GM12875 (cell line): Measurements from ENCODE around the gene KRT34.
"Not testable (repeated sequence)": the region's sequence is repeated elsewhere in the genome, so short reads cannot be mapped to it uniquely, and the experiment has no call there.

Experiments
- H3K4me3 ChIP-seq: one replicate; pipeline ENCODE4 v1.5.1; 2011; ENCODE audit warnings: low read depth, low read length, control low read depth
- TF ChIP-seq, protein P1 (sequence below): IDR thresholded peaks from 2 replicates; pipeline ENCODE4 v1.5.1; 2011; ENCODE audit warnings: low read depth, mild to moderate bottlenecking, control low read depth, inconsistent platforms, low read length, moderate library complexity, borderline replicate concordance; ENCODE audit not compliant: insufficient read depth

The KRT34 gene

DNA sequence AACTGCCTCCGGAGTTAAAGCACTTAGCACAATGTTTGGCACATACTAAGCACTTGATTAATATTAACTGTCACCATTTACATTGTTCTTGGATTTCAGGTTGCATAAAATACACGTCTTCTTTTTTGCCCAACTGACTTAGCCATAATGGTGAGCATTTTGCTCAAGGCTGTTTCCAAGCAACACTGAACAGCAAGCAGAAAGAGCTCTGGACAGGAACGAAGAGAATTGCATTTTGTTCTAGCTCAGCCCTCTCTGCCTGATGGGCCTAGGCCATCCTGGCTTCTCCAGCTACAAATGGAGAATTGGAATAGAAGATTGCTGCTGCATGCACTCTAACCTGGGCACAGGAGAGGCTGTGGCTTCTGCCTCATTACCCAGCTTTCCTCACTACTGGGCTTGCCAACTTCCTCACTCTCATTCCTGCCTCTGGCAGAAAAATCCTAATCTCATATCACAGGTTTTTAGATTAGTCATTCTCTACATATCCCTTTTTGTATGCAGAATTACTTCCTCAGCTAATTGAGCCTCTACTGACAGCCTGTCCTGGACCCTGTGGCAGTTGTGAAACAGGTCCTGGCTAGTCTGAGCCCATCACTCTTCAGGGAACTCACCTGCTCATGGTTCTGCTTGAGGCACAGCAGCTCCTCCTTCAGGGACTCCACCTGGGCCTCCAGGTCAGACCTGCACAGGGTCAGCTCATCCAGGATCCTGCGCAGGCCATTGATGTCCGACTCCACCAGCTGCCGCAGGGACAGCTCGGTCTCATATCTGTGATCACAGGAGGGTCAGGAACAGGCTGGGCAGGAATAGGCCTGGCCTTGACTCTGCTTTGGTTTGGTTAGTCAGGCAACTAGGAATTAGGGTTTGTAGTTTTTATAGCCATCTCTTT is 34.0 kb downstream of the KRT34 start:
- TF ChIP-seq, protein P1, sequence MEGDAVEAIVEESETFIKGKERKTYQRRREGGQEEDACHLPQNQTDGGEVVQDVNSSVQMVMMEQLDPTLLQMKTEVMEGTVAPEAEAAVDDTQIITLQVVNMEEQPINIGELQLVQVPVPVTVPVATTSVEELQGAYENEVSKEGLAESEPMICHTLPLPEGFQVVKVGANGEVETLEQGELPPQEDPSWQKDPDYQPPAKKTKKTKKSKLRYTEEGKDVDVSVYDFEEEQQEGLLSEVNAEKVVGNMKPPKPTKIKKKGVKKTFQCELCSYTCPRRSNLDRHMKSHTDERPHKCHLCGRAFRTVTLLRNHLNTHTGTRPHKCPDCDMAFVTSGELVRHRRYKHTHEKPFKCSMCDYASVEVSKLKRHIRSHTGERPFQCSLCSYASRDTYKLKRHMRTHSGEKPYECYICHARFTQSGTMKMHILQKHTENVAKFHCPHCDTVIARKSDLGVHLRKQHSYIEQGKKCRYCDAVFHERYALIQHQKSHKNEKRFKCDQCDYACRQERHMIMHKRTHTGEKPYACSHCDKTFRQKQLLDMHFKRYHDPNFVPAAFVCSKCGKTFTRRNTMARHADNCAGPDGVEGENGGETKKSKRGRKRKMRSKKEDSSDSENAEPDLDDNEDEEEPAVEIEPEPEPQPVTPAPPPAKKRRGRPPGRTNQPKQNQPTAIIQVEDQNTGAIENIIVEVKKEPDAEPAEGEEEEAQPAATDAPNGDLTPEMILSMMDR = no peak
- H3K4me3 ChIP-seq = no peak overlapping the region

DNA sequence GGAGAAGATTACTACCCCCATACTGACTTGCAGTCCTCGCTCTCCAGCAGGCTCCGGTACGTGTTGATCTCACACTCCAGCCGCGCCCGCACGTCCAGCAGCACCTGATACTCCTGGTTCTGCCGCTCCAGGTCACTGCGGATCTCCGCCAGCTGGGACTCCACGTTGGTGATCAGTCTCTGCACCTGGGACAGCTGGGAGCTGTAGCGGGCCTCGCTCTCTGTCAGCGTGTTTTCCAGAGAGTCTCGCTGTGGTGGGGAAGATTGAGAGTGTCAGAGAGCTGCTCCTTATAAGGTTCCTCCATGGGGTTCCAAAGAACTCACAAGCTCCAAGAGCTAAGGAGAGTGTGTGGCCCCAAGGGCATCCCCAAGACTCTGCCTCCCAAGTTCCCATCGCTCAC is 35.7 kb downstream of the KRT34 start:
- H3K4me3 ChIP-seq = not testable (repeated sequence)

DNA sequence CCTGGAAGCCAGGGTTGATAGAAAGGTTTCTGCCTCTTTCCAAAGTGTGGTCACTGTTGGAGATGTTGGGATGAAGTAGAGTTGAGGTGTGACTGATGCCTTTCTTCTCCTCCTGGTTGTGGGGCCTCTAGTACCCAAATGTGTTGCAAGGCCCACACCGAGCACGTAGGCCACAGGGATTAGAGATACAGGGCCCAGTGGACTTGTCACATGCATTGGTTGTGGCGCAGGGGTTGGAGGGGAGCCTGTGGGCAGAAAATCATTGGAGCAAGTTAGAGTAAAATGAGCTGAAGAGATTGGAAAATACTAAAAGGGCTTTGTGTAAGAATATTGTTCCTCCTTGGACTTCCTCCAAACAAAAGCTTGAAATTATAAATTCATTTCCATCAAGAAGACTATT is 36.1 kb downstream of the KRT34 start:
- H3K4me3 ChIP-seq = no peak overlapping the region
- TF ChIP-seq, protein P1 = no peak

DNA sequence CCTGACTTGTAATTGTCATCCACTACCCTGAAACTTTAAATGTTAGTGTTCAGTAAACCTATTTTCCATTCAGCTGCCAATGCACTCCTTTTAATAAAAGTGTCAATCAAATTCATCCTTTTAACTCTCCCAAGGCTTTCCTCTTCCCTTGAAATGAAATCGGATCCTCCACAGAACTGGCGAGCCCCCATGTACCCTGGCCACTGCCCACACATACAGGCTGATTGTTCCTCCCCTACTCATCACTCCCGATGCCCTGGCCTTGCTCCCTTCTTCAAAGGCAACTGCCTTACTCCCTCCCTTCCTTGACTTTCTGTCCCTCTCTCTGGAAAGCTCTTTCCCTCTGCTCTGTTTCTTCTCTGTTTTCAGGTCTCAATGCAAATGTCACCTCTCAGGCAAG is 39.1 kb downstream of the KRT34 start:
- TF ChIP-seq, protein P1 = no peak
- H3K4me3 ChIP-seq = no peak overlapping the region

DNA sequence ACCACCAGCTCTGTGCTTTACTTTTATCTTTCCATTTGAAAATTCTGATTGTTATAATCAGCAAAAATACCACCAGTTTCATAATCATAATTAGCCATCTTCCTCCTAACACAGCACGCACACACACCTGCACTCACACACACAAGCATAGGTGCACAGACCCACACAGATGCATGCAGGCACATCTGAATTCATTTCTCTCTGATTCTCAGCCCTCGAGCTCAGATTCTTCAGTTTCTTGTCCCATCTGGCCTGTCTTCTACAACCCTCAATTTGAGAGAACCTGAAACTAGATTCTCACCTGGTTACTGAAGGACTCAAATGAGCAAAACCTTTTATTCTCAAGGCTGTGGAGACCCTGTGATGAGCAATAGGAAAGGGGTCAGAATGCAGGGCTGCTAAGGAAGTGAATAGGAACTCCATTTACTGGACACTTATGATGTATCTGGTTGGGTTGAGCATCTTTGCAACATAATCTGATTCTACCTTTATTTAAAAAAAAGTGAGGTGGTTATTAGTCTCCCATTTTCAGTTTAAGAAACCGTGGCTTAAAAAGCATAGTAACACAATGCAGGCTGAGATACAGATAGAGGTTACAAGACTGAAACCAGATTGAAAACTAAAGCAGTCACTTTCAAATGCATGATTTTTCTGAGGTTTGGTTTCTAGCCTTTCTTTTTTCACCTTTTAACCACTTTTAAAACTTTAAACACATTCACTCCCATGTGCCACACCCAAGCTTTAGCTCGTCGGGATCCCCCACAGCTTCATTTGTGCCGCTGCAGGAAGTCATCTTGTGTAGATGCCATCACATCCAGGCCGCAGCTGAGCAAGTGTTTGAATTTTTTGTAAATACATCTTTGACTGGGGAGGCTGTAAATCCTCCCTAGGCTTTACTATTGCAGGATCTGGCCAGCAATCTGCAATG is 40.9 kb downstream of the KRT34 start:
- TF ChIP-seq, protein P1 = no peak
- no peak overlapping the region for H3K4me3 ChIP-seq

DNA sequence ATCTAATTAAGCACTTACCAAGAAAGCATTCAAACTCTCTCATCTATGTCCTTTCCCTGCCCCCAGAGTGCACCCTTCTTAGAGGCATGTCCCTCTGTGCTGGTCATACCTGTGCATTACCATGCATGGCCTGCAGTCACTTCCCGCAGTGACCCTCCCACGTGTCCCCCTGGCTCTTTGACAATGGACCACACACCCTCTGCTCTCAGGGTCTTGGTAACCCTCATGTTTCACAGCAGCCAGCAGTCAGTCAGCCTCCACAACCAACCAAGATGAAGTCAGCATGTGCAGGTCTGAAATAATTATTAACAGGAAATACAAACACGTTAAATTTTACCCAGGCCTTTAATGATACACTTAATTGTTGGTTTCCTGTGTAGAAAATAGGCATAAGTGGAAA is 41.6 kb downstream of the KRT34 start:
- TF ChIP-seq, protein P1 = no peak
- no peak overlapping the region for H3K4me3 ChIP-seq

DNA sequence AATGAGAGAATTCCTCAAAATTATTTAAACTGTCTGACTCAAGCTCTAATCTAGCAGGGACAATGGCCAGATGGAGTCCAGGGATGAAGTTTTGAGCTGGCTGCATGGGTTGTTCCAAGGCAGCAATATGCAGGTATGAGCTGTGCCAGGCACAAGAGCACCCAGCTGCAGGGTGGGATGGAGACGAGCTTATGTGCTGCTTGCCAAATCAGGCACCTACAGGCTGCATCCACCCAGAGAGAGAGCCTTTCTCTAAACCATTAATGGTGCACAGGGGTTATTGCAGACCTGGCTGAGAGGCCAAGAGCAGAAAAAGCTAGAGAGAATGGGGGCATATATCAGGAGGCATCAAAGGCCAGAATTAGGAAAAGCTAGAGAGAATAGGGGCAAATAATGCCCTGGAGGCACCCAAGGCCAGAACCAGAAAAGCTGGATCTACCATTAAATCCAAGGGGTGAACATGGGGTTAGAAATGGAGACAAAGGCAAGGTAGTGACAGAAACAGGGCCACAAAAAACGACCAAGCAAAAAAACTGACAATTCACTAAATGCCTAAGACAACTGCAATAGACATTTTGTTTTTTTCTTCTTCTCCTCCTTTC is 42.4 kb downstream of the KRT34 start:
- no peak overlapping the region for H3K4me3 ChIP-seq
- TF ChIP-seq, protein P1 = no peak
